ENCODE results near the gene LRRTM4.
"Not testable (repeated sequence)": the region's sequence is repeated elsewhere in the genome, so short reads cannot be mapped to it uniquely, and the experiment has no call there.

The LRRTM4 gene

GRCh38 chr2:76829374-76830234 lies 692.6 kb downstream of the LRRTM4 start:
- no peak for DNase-seq

GRCh38 chr2:76826691-76827090 lies 695.5 kb downstream of the LRRTM4 start:
- DNase-seq: no peak

- DNase-seq: no peak
Measured at GRCh38 chr2:76825140-76825970, 696.8 kb downstream of the LRRTM4 start.

GRCh38 chr2:76821731-76822130 lies 700.4 kb downstream of the LRRTM4 start:
- DNase-seq: no peak

- no peak for DNase-seq
Measured at GRCh38 chr2:76813084-76813483, 709.1 kb downstream of the LRRTM4 start.

- no peak for DNase-seq
Measured at GRCh38 chr2:76812156-76812555, 710.0 kb downstream of the LRRTM4 start.

- DNase-seq: no peak
Measured at GRCh38 chr2:76809136-76809535, 713.0 kb downstream of the LRRTM4 start.

GRCh38 chr2:76808732-76809131 lies 713.4 kb downstream of the LRRTM4 start:
- DNase-seq: no peak

- DNase-seq: no peak
Measured at GRCh38 chr2:76793647-76794334, 728.4 kb downstream of the LRRTM4 start.

GRCh38 chr2:76781313-76781712 lies 740.9 kb downstream of the LRRTM4 start:
- not testable (repeated sequence) for DNase-seq

GRCh38 chr2:76763276-76763675 lies 758.9 kb downstream of the LRRTM4 start:
- no peak for DNase-seq

- no peak for DNase-seq
Measured at GRCh38 chr2:76760367-76760704, 761.8 kb downstream of the LRRTM4 start.

DNA sequence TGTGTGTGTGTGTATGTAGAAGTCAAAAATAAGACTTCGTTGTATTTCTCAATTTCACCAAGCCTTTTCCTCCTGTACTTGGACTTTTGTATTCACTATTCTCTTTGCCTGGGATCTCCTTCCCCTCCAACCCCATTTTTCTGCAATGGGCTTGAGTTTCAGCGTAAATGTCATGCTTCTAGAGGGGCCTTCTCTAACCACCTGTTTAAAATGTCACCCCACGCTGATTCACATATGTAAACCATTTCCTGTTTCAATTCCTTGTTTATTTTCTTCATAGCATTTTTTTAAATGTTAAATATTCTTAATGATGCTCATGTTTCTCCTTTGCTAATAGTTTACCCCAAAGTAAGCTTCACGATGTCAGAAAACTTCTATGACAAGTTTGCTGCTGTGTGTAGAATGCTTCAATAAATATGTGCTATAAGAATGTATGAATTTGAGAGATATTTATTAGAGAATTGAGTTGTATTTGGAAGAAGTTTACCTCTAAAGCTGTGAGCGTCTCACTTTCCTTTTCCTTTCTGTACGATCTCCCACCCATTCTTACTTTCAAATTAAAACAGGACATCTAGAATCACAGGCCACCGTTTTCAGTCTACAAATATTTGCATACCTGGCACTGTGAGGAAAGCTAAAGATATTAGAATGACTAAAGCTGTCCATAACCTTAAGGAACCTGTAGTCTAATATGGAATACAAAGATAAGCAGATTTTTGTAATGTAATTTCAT lies 762.4 kb downstream of the LRRTM4 start:
- DNase-seq: no peak

- no peak for DNase-seq
Measured at GRCh38 chr2:76752506-76752905, 769.7 kb downstream of the LRRTM4 start.

DNA sequence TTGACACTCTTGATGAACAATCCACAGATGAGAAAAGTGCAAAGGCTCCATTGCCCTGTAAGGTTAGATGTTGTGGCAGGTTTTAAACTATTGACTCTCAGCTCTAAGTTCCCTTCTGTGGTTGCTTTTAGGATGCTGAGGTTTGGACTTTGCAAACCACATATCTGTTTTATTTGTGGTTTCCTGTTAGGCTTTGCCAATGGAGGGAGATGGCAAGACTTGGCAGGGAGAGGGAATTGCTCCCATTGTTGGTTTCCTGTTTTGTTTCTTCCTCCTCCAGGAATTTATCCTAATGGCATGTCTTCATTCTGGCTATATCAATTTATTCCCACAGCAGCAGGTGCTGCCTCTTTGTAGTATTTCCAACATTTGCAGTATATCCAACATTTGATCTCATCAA lies 772.3 kb downstream of the LRRTM4 start:
- DNase-seq: no peak

DNA sequence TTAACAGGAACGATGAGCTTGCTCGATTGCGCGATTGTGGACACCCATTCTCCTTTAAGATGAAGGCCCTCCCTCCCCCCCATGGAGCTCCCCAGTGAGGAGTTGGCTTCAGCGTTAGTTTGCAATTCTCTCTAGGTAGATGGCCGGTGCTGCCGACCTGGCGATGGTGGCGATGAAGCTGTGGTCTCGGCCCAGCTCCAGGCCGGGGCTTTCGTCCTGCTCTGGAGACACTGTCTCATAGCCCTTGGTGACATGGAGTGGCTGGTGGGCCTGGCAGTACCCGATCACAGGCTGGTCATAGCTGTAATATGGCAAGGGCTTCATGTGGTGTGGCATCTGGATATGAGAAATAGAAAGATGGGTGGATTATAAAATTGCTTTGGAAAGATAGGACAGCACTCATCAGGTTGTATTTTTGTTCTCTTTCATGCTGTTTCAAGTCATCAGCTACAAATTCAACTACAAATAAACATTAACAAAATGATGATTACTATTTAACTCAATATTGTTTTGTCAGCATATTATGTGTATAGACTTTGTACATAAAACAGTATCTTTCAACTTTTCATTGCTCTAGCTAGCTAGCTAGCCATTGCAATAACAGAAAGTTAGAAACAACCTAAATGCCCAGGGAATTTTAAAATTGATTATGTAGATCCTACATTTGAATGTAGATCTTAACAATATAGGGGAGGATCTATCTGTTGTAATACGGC lies 773.4 kb downstream of the LRRTM4 start:
- DNase-seq: no peak

GRCh38 chr2:76745605-76746004 lies 776.6 kb downstream of the LRRTM4 start:
- no peak for DNase-seq

GRCh38 chr2:76737607-76738006 lies 784.6 kb downstream of the LRRTM4 start:
- DNase-seq: no peak

GRCh38 chr2:76733736-76734135 lies 788.4 kb downstream of the LRRTM4 start:
- no peak for DNase-seq

DNA sequence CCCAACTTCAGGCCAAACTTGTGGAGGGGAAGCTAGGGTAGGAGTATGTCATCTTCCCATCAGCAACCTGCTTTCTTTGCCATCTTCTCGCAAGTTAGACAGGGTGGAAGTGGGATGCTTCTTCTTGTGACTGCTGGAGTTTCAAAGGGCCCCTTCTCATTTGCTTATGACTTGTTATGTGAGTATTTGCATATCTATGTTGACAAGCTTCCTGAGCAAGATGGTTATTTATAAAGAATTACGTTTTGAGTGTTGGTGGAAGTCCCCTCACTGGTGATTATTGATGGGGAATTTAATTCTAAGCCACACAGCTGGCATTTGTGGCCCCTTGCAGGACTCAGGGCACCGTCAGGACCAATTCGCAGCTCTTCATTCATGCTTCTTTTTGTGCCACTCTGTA lies 791.0 kb downstream of the LRRTM4 start:
- DNase-seq: no peak

- DNase-seq: no peak
Measured at GRCh38 chr2:76730021-76730420, 792.2 kb downstream of the LRRTM4 start.

DNA sequence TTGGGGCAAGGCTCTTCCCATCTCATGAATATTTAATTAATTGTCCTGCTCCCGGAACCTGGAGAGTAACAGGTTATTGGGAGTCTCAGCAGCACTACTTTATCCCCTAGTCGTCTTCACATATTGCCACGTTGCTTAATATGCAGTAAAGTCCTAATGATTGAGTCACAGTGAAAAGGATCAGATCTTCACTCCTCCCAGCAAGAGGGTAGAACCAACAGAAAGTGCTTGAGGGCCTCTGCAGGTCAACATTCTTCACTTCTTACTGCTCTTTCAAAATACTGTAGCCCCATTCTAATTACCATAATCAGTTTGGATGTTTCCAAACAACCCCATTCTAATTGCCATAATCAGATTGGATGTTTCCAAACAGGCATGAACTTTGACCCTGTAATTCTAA lies 801.0 kb downstream of the LRRTM4 start:
- DNase-seq: no peak
